ENCODE results near the gene SFXN5.
A peak's percentile ranks its signal among the peaks of the same experiment; 100 is the strongest.

The SFXN5 gene

DNA sequence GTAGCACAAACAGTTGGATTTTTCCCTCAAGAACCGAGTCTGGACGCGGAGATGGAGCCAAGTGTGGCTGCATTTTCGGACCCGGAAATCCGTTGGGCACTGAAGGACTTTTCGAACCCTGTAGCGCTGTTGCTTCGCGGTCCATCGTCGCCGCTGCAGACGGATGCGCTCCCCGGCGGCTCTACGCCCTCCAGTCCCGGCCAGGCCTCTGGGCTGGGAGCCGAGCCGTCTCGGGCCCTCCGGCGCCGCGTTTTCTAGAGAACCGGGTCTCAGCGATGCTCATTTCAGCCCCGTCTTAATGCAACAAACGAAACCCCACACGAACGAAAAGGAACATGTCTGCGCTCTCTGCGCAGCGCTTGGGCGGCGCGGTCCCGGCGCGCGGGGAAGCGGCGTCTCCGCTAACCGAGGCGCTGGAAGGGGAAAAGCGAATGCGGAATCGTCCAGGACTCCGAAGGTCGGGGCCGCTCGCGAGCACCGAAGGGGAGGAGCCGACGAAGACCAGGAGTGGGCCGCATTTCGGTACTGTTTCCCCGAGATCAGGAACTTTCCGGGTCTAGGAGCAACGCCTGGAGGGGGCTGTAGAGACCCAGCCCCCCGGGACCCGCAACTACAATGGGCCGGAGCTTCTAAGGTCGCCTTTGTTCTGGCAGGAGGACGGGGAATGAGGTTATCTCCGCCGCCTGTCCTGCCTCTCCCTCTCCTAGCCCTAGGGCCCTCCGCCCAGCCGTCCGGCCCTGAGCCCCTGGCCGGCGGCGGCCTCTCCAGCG is 151.0 kb downstream of the SFXN5 start:
- H3K4me3 ChIP-seq (replicated peaks; ENCODE audit: low read depth, low read length): no peak overlapping the region
- TF ChIP-seq, protein P1, sequence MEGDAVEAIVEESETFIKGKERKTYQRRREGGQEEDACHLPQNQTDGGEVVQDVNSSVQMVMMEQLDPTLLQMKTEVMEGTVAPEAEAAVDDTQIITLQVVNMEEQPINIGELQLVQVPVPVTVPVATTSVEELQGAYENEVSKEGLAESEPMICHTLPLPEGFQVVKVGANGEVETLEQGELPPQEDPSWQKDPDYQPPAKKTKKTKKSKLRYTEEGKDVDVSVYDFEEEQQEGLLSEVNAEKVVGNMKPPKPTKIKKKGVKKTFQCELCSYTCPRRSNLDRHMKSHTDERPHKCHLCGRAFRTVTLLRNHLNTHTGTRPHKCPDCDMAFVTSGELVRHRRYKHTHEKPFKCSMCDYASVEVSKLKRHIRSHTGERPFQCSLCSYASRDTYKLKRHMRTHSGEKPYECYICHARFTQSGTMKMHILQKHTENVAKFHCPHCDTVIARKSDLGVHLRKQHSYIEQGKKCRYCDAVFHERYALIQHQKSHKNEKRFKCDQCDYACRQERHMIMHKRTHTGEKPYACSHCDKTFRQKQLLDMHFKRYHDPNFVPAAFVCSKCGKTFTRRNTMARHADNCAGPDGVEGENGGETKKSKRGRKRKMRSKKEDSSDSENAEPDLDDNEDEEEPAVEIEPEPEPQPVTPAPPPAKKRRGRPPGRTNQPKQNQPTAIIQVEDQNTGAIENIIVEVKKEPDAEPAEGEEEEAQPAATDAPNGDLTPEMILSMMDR (IDR thresholded peaks at IDR 0.05; ENCODE audit: low read length, missing control alignments): no peak
- peak; percentile 33 for DNase-seq (ENCODE audit: low read depth)

DNA sequence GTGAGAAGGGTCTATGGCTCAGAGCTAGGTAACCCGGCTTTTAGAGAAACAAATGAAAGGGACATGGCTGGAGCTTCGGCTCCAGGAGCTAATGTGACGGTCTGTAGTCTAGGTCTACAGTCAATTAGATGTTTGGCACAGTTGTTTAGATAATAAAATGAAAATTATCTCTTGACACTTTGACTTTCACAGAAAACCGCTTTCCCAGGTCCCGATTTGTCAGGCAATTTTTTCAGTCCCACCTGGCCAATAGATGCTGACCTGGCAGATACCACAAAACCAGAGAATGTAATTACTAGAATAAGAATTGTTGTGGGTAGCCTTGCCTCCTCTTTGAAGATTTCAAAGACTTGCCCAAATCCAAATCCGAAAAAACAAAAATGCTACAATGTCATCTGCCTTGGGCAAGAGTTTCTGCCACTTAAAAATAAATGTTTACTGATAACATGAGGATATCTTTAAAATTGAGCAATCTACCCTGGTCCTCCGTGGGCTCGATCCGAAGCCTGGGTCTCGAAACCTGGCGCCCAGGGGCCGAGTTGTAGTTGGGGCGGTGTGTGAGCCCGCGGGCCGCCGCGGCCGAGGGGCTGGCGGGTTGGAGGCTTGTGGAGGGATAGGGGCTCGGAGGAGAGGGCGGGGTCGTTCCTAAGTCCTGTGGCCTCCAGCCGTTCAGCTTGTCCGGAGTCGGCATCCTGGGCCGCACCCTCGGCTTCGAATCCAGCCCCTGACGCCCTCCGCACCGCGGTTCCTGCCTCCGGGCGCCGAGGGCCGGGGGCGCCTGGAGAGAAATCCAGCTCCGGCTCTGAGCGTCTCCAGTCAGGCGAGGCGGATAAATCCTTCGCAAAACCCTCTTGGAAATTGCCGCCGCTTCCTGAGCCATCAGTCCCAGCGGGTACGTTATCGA is 151.8 kb downstream of the SFXN5 start:
- TF ChIP-seq, protein P1 (IDR thresholded peaks at IDR 0.05; ENCODE audit: low read length, missing control alignments): no peak
- no peak for DNase-seq (ENCODE audit: low read depth)
- no peak overlapping the region for H3K4me3 ChIP-seq (replicated peaks; ENCODE audit: low read depth, low read length)

- DNase-seq (ENCODE audit: low read depth): no peak
- no peak overlapping the region for H3K4me3 ChIP-seq (replicated peaks; ENCODE audit: low read depth, low read length)
- TF ChIP-seq, protein P1 (IDR thresholded peaks at IDR 0.05; ENCODE audit: low read length, missing control alignments): no peak
Observed at GRCh38 chr2:72917877-72918553, 153.5 kb downstream of the SFXN5 start.

- H3K4me3 ChIP-seq (replicated peaks; ENCODE audit: low read depth, low read length): no peak within 1 kb of the TSS
- no peak for DNase-seq (ENCODE audit: low read depth)
- TF ChIP-seq, protein P1 (IDR thresholded peaks at IDR 0.05; ENCODE audit: low read length, missing control alignments): no peak
Observed at GRCh38 chr2:72917138-72917876, 154.2 kb downstream of the SFXN5 start, which contains the start of gene EMX1. Gene EMX1 (plus strand): TSS chr2:72917519. CDS start chr2:72917853, 334 bp downstream.

DNA sequence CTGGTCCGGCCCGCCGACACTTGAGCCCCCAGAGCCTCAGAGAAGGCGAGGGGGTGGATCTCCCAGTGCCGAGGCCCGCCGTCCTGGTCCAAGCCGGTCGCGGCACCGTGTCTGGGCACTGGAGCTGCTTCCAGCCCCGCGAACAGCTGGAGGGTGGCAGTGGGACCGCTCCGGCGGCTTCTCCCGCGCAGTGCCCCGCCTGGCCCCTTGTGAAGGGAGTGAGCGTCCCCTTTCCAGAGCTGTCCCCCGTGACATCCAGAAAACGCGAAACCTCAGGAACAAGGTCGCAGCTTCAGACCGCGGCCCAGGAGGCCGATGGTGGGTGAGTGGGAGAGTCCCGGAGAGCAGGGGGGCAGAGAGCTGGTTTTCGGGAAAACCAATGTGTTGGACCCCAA is 154.8 kb downstream of the SFXN5 start:
- DNase-seq (ENCODE audit: low read depth): no peak
- no peak overlapping the region for H3K4me3 ChIP-seq (replicated peaks; ENCODE audit: low read depth, low read length)
- TF ChIP-seq, protein P1 (IDR thresholded peaks at IDR 0.05; ENCODE audit: low read length, missing control alignments): no peak
